Measurements from ENCODE around the gene SAP130.

Gene SAP130

GRCh38 chr2:128012698-128013097, 15.2 kb downstream of the SAP130 start:
- no peak for DNase-seq (ENCODE audit: low spot score)
- ChIA-PET POLR2A (ENCODE audit: low non-redundant PET) (interaction anchor here (0.6 kb wide), 1 partner anchor 24 kb away, joined by 4 read pairs; no protein-coding TSS in a partner anchor), CTCF (no interaction called here)
- no peak for TF ChIP-seq CTCF (conservative IDR thresholded peaks at IDR 0.05; ENCODE audit: low read depth)
- no peak overlapping the region for H3K27ac ChIP-seq

GRCh38 chr2:128008074-128008672, 19.7 kb downstream of the SAP130 start:
- H3K27ac ChIP-seq: no peak overlapping the region
- ChIA-PET POLR2A (ENCODE audit: low non-redundant PET) (no interaction called here), CTCF (no interaction called here)
- no peak for DNase-seq (ENCODE audit: low spot score)
- TF ChIP-seq CTCF (conservative IDR thresholded peaks at IDR 0.05; ENCODE audit: low read depth): no peak

GRCh38 chr2:128004509-128004908, 23.4 kb downstream of the SAP130 start:
- CTCF ChIA-PET: interaction anchor here (0.6 kb wide), 1 partner anchor 10 kb away, joined by 3 read pairs; no protein-coding TSS in a partner anchor
- DNase-seq (ENCODE audit: low spot score): no peak
- POLR2A ChIA-PET (ENCODE audit: low non-redundant PET): no interaction called here
- H3K27ac ChIP-seq: no peak overlapping the region
- no peak for TF ChIP-seq CTCF (conservative IDR thresholded peaks at IDR 0.05; ENCODE audit: low read depth)

- ChIA-PET CTCF (no interaction called here), POLR2A (ENCODE audit: low non-redundant PET) (no interaction called here)
- TF ChIP-seq CTCF (conservative IDR thresholded peaks at IDR 0.05; ENCODE audit: low read depth): no peak
- H3K27ac ChIP-seq: no peak overlapping the region
- DNase-seq (ENCODE audit: low spot score): no peak
Measured at GRCh38 chr2:128003463-128003862, 24.4 kb downstream of the SAP130 start.

- ChIA-PET CTCF (no interaction called here), POLR2A (ENCODE audit: low non-redundant PET) (no interaction called here)
- H3K27ac ChIP-seq: no peak overlapping the region
- TF ChIP-seq CTCF (conservative IDR thresholded peaks at IDR 0.05; ENCODE audit: low read depth): no peak
- DNase-seq (ENCODE audit: low spot score): no peak
Measured at GRCh38 chr2:127996160-127996559, 31.7 kb downstream of the SAP130 start.

GRCh38 chr2:127995725-127996124, 32.1 kb downstream of the SAP130 start:
- H3K27ac ChIP-seq: no peak overlapping the region
- ChIA-PET POLR2A (ENCODE audit: low non-redundant PET) (no interaction called here), CTCF (interaction anchor here (0.5 kb wide), 1 partner anchor 98 kb away, joined by 3 read pairs; no protein-coding TSS in a partner anchor)
- DNase-seq (ENCODE audit: low spot score): no peak
- no peak for TF ChIP-seq CTCF (conservative IDR thresholded peaks at IDR 0.05; ENCODE audit: low read depth)

Data from RWPE1 (cell line).